HG02840 (cell line): ENCODE measurements around the gene MLXIP.
"Not testable (repeated sequence)": the region's sequence is repeated elsewhere in the genome, so short reads cannot be mapped to it uniquely, and the experiment has no call there.

ENCODE experiments used
- ATAC-seq: cut with Tn5 transposase; IDR thresholded peaks from one replicate; pipeline ENCODE4 v1.9.1; 2021; ENCODE audit warnings: mild to moderate bottlenecking, moderate library complexity, moderate number of reproducible peaks; ENCODE audit not compliant: unreplicated experiment, low FRiP score

Gene MLXIP

GRCh38 chr12:122171399-122171798 is 92.8 kb downstream of the MLXIP start:
- ATAC-seq: no peak

- ATAC-seq: no peak
These were observed 93.8 kb downstream of the MLXIP start for GRCh38 chr12:122172262-122172939.

DNA sequence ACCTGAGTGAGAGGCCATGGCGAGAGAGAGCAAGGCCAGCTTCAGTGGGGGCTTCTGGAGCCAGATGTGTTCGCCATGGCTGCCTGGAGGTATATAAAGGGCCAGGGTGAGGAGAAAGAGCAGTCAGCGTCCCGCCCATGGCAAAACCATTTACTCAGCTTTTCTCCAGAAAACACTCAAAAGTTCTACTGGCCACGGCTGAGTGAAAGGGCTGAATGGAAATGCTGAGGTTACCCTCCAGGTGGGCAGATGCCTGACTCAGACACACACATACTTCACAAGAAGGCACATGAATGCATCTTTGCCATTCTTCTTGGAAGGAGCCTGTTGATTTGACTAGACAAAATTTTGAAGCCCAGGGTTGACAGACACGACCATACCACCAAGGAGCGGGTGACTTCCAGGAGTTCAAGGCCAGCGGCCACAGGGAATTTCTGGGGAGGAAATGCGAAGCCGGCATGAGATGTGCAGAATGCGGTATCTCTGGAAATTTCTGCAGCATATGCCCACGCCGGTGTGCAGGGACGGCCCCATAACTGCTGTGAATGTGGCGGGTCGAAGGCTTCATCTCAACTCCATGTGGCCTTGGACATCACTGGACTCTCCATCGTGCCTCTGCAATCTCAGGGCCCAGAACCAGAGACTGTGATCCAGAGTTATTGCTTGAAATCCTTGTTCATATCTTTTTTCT is 95.7 kb downstream of the MLXIP start, which contains the start of gene IL31:
Gene IL31 (minus strand): TSS at position 67 of the 691 bp plus-strand sequence. CDS start 49 bp downstream, at position 18.
- ATAC-seq: no peak

DNA sequence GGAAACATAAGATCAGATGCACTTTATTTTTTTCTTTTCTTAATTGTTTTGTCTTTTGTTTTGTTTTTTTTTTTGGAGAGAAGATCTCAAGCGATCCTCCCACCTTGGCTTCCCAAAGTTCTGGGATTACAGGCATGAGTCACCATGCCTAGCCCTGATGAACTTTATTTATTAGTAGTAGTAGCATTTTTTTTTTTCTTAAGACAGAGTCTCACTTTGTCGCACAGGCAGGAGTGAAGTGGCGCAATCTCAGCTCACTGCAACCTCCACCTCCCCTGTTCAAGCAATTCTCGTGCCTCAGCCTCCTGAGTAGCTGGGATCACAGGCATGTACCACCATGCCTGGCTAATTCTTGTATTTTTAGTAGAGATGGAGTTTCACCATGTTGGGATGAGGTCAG is 97.9 kb downstream of the MLXIP start:
- not testable (repeated sequence) for ATAC-seq

DNA sequence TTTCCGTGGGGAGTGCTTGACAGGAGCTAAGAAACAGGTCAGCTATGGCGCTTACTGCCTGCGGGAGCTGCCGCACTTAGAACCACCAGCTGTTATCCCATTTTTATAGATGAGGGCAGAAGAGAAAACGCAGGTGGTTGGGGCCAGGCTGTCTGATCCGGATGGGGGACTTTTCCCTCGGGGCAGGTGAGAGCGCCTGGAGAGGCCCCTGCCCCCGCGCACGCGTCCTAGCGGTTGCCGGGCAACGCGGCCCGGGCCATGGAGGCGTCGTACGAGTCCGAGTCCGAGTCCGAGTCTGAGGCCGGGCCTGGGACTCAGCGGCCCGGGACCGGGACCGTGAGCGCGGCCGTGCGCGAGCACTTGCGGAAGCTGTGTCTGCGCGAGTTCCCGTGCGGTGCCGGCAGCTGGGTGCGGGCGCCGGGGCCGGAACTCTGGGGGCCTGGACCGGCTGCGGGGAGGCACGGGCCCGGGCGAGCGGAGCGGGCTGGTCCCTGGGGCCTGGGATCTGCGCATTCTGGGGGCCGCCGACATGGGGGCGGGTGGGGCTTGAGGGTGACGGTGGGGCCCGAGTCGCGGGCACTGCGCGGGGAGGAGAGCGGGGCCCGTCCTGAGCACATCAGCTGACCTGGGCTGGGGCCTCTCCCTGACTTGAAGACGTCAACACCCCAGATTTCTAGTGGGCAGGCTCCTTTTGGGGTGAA is 104.5 kb downstream of the MLXIP start, which contains the start of gene LRRC43:
Gene LRRC43 (plus strand): TSS at position 237 of the 701 bp plus-strand sequence. CDS start 22 bp downstream, at position 259.
- no peak for ATAC-seq

GRCh38 chr12:122183588-122183940 is 105.0 kb downstream of the MLXIP start:
- ATAC-seq: no peak

DNA sequence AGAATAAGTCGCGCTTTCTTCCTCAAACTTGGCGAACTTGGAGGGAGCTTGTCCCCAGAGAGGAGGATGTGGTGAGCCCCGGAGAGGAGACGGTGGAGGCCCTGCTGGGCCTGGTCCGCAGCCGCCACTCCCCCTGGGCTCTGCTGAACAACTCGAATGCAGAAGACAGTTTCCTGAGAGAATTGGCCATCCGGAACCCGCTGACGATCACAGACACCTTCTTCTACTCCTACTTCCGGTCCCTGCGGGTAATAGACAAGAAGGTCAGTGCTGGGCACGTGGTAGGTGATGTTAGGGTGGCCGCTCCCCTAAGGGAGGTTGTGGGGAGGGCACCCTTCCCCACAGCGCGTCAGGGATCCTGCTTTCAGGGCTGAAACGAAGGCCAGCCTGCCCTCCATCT is 106.0 kb downstream of the MLXIP start:
- ATAC-seq: no peak

DNA sequence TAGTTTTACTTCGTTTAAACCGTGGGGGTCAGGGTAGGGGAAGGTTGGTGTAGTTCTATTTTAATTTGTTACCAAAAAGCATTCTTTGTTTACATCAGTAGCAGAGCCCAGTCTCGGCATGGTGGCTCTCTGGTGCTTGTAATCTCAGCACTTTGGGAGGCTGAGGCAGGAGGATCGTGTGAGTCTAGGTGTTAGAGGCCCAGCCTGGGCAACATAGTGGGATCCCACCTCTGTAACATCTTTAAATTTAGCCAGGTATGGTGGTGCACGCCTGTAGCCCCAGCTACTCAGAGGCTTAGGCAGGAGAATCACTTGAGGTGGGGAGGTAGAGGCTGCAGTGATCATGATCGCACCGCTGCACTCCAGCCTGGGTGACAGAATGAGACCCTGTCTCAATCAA is 106.5 kb downstream of the MLXIP start:
- no peak for ATAC-seq

DNA sequence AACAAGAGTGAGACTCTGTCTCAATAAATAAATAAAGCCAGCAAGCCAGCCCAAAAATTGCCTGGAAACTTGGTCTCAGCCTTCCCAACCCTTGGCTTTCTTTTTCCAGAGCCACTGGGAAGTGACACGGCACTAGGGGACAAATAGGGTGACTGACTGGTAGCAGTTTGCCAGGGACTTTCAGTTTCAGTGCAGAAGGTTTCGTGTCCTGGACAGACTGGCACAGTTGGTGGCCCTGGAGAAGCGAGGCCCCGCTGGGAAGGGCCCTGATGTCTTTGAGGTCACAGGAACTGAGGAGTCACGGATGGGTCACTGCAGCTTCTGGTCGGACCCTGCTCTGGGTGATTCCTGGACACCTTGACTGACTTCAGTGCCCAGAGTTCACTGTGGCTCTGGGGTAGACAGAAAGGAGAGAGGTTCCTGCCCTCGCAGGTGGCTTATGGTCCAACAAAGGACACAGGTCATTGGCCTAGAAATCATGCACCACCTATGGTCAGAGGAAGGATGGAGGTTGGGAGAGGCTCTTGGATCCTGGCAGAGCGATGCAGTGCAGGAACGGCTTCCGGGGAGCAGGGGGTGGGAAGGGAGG is 107.0 kb downstream of the MLXIP start:
- no peak for ATAC-seq

DNA sequence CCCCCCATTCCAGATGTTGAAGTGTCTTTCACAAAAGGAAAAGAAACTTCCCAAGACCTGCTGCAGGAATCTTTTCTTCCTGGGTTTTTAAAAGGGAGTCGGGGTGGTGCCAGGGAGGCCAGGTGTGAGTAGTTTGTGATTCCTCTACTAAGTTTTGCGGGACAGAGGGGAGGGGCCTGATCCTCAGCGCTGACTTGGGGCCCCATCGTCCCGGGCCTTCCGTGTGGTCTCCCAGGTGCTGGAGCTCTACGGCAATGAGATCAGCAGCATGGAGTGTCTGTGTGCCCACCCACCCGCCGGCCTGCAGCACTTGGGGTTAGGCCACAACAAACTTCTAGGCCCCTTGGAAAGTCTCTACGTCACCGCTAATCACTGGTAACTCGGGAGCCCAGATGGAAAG is 108.9 kb downstream of the MLXIP start:
- ATAC-seq: no peak

DNA sequence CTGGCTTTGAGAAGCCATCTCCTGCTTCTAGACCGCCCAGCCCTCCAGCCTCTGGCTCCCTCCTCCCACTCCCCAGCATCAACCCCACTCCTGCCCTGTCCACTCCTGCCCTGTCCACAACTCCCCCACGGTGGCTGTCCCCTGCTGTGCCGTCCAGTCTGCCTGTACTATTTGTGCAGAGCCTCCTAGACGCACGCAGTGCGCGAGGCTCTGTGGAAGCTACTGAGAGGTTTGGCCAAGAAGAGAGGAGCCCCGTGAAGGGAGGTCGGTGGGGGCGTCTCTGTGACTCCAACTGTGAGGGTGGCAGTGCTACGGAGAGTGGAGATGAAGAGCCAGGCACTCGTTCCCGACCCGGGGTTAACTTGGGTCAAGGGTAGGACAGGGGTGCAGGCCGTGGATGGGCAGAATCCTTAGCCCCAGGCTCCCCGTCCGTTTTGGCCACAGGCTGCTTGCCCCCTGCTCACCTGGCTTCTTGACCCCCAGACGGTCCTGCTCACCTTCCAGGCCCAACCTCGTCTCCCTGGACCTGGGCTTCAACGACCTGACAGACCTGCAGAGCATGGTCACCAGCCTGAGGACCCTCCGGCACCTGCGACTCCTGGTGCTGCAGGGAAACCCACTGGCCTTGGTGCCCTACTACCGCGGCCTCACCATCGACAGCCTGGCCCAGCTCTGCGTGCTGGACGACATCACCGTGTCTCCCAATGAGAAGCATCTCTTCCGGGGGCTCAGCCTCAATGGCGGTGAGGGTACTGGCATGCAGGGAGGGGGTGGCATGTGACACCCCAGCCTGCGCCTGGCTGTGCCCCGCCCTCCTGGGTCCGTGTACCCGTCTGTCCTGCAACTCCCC is 111.3 kb downstream of the MLXIP start:
- ATAC-seq: no peak

- no peak for ATAC-seq
These were observed 112.5 kb downstream of the MLXIP start for GRCh38 chr12:122190842-122191668.

GRCh38 chr12:122192441-122192840 is 113.9 kb downstream of the MLXIP start:
- ATAC-seq: no peak

DNA sequence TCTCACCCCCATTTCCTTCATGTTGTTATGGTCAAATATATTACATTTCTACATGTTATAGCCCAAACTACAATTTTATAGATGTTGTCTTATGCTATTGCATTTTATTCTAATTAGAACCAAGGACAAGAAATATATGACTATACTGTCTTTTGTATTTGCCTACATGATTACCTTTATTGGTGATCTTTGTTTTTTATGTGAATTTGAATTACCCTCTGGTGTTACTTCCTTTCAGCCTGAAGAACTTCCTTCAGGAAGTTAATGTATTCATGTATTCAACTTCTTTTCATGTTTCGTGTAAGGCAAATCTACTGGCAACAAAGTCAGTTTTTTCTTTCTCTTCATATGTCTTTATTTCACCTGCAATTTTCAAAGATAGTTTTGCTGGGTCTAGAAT is 116.2 kb downstream of the MLXIP start:
- no peak for ATAC-seq

DNA sequence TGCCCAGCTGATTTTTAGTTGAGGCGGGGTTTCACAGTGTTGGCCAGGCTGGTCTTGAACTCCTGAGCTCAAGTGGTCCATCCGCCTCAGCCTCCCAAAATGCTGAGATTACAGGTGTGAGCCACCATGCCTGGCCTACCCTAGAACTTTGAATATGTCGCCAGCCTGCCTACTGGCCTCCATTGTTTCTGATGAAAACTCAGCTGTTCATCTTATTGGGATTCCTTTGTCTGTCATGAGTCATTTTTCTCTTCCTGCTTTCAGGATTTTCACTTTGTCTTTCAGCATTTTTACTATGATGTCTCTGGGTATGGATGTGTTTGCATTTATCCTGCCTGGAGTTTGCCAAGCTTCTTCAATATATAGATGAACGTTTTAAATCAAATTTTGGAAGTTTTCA is 116.8 kb downstream of the MLXIP start:
- ATAC-seq: no peak
